Endodermal cell (in vitro differentiated cells): ENCODE results near the gene MECR. TPM values are rescaled to one million over a fixed set of nuclear protein-coding genes. Genes with fewer than 3 reads are reported as not detected.
A peak's percentile ranks its signal among the peaks of the same experiment; 100 is the strongest.

ENCODE experiments used
- DNase-seq: peaks from one replicate; pipeline ENCODE4 v3.0.0-alpha.2; 2017
- H3K27ac ChIP-seq: 2 replicates; pipeline ENCODE4 v1.5.1; 2013; ENCODE audit warnings: mild to moderate bottlenecking, low read depth, low read length, moderate library complexity
- H3K27me3 ChIP-seq: 2 replicates; pipeline ENCODE4 v1.6.1; 2013; ENCODE audit warnings: mild to moderate bottlenecking, low read length, moderate library complexity; ENCODE audit not compliant: insufficient read depth, control insufficient read depth, poor library complexity, severe bottlenecking
- H3K36me3 ChIP-seq: 2 replicates; pipeline ENCODE4 v1.7.0; 2013; ENCODE audit warnings: mild to moderate bottlenecking, low read length, moderate library complexity; ENCODE audit not compliant: control insufficient read depth, insufficient read depth
- H3K4me1 ChIP-seq: one replicate; pipeline ENCODE4 v1.7.0; 2013; ENCODE audit warnings: low read length; ENCODE audit not compliant: control insufficient read depth, insufficient read depth
- H3K4me3 ChIP-seq: 2 replicates; pipeline ENCODE4 v1.5.1; 2013; ENCODE audit warnings: mild to moderate bottlenecking, low read length, moderate library complexity
- H3K9ac ChIP-seq: 2 replicates; pipeline ENCODE4 v1.6.1; 2013; ENCODE audit warnings: mild to moderate bottlenecking, low read length, moderate library complexity; ENCODE audit not compliant: poor library complexity, severe bottlenecking; ENCODE audit errors: extremely low read depth
- H3K9me3 ChIP-seq: 2 replicates; pipeline ENCODE4 v1.6.1; 2013; ENCODE audit warnings: mild to moderate bottlenecking, low read length, moderate library complexity; ENCODE audit not compliant: control insufficient read depth
- H3K27ac Mint-ChIP-seq: 2 replicates; pipeline ENCODE4 v1.8.0; 2020; ENCODE audit warnings: mixed read lengths
- H3K27me3 Mint-ChIP-seq: 2 replicates; pipeline ENCODE4 v1.8.0; 2021; ENCODE audit warnings: mild to moderate bottlenecking, mixed read lengths; ENCODE audit not compliant: insufficient read depth
- H3K36me3 Mint-ChIP-seq: 2 replicates; pipeline ENCODE4 v1.8.0; 2020; ENCODE audit warnings: low read depth, mixed read lengths
- H3K4me1 Mint-ChIP-seq: 2 replicates; pipeline ENCODE4 v1.8.0; 2020; ENCODE audit warnings: mixed read lengths
- H3K4me3 Mint-ChIP-seq: 2 replicates; pipeline ENCODE4 v1.8.0; 2020; ENCODE audit warnings: mild to moderate bottlenecking, moderate library complexity, mixed read lengths
- H3K9me3 Mint-ChIP-seq: 2 replicates; pipeline ENCODE4 v1.8.0; 2020; ENCODE audit warnings: mild to moderate bottlenecking, mixed read lengths
- CTCF ChIP-seq: fragments of 200-600 bp; sonication (generic); conservative IDR thresholded peaks from 2 replicates; pipeline ENCODE4 v1.5.0; 2021; ENCODE audit warnings: antibody characterized with exemption, mild to moderate bottlenecking
- whole genome bisulfite sequencing, 2 experiments: methylation state at CpG; one replicate each; pipeline versions ENCODE4 v1.1.5 to v1.1.7; 2013; ENCODE audit warnings: missing lambda C conversion rate in 2 of 2, mixed read lengths in 1 of 2; ENCODE audit not compliant: insufficient coverage in 1 of 2, insufficient read length in 1 of 2; 5-methylcytosine and 5-hydroxymethylcytosine counted together
- total RNA-seq, 2 donors: library from RNA; stranded (reverse); fragmentation: NEBNext Ultra II Directional in 1 of 2; extraction: Animal tissue kit (Norgen Biotek cat#: 25700) in 1 of 2; gene quantifications; 2 replicates in 1 of 2; 3 replicates in 1 of 2; pipeline ENCODE4 v1.2.1, GENCODE V29; 2021

Gene MECR
- total RNA-seq, 2 donors from 2014 or later = 33.3 to 38.2 TPM

GRCh38 chr1:29258189-29258975, 27.6 kb upstream of the MECR start:
- peaks cover 7% of the 10 kb centered on the region for H3K36me3 Mint-ChIP-seq
- Histone ChIP-seq H3K27me3 (peaks cover 5% of the 10 kb centered on the region), H3K36me3 (peaks cover 5% of the 10 kb centered on the region), H3K4me1 (no peaks in the 10 kb centered on the region), H3K9me3 (no peaks in the 10 kb centered on the region), H3K4me3 (no peak overlapping the region), H3K9ac (no peak overlapping the region), H3K27ac (no peak overlapping the region)
- no peaks in the 10 kb centered on the region for H3K9me3 Mint-ChIP-seq
- peak; percentile 43 for DNase-seq
- H3K27me3 Mint-ChIP-seq = peaks cover 31% of the 10 kb centered on the region
- TF ChIP-seq CTCF = no peak
- peaks cover 37% of the 10 kb centered on the region for H3K4me1 Mint-ChIP-seq
- no peak overlapping the region for H3K4me3 Mint-ChIP-seq
- no peak overlapping the region for H3K27ac Mint-ChIP-seq
- WGBS, 2 experiments = 85 to 91% methylated on average over 4 to 16 of the region's 16 CpGs

GRCh38 chr1:29256979-29257804, 26.5 kb upstream of the MECR start:
- Histone ChIP-seq H3K9me3 (no peaks in the 10 kb centered on the region), H3K27me3 (peaks cover 5% of the 10 kb centered on the region), H3K9ac (no peak overlapping the region), H3K36me3 (peaks cover 5% of the 10 kb centered on the region), H3K4me1 (no peaks in the 10 kb centered on the region), H3K27ac (no peak overlapping the region), H3K4me3 (no peak overlapping the region)
- Mint-ChIP-seq H3K4me1 (peaks cover 37% of the 10 kb centered on the region), H3K4me3 (no peak overlapping the region), H3K27me3 (peaks cover 31% of the 10 kb centered on the region), H3K27ac (no peak overlapping the region), H3K9me3 (no peaks in the 10 kb centered on the region), H3K36me3 (peaks cover 4% of the 10 kb centered on the region)
- no peak for TF ChIP-seq CTCF
- peak; percentile 62 for DNase-seq
- WGBS, 2 experiments = 55 to 59% methylated on average over 9 to 11 of the region's 11 CpGs

GRCh38 chr1:29256394-29256793, 25.7 kb upstream of the MECR start:
- 74 to 83% methylated on average over 5 of the region's 5 CpGs for WGBS, 2 experiments
- peak; percentile 70 for DNase-seq
- H3K4me3 Mint-ChIP-seq = no peak overlapping the region
- no peaks in the 10 kb centered on the region for H3K9me3 Mint-ChIP-seq
- H3K36me3 Mint-ChIP-seq = peaks cover 2% of the 10 kb centered on the region
- no peaks in the 10 kb centered on the region for H3K9me3 ChIP-seq
- no peak overlapping the region for H3K4me3 ChIP-seq
- peaks cover 37% of the 10 kb centered on the region for H3K4me1 Mint-ChIP-seq
- peaks cover 28% of the 10 kb centered on the region for H3K27me3 Mint-ChIP-seq
- no peak overlapping the region for H3K27ac ChIP-seq
- H3K36me3 ChIP-seq = peaks cover 5% of the 10 kb centered on the region
- H3K27me3 ChIP-seq = peaks cover 5% of the 10 kb centered on the region
- TF ChIP-seq CTCF = peak; percentile 53
- H3K4me1 ChIP-seq = no peaks in the 10 kb centered on the region
- H3K9ac ChIP-seq = no peak overlapping the region
- no peak overlapping the region for H3K27ac Mint-ChIP-seq
